22Rv1 (cell line): ENCODE results near the gene TRMT11.

Experiments used
- ZFX ChIP-seq: fragments of 450-650 bp; IDR thresholded peaks from 2 replicates; pipeline ENCODE4 v1.6.1; 2017; ENCODE audit warnings: antibody characterized with exemption, borderline replicate concordance
- TF ChIP-seq, protein P1 (sequence below): fragments of 450-650 bp; IDR thresholded peaks from 2 replicates; pipeline ENCODE4 v1.5.1; 2017; ENCODE audit warnings: mild to moderate bottlenecking

DNA sequence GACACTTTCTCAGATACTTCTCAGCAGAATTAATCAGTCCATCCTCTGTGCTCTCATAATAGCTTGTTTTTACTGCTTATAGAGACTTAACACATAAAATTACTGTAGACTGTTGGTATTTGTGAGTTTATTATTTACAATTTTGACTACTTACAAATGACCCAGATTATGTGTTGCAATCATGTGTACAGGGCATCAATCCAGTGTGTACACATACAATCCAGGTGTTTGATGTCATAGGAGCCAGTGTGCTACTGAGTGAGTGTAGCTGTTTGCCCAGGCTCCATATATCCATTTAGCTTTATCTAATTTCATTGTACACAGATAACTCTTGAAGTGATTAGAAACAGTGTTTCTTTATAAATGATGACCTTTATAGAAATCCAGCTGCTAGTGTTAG lies 31.3 kb downstream of the TRMT11 start:
- TF ChIP-seq, protein P1, sequence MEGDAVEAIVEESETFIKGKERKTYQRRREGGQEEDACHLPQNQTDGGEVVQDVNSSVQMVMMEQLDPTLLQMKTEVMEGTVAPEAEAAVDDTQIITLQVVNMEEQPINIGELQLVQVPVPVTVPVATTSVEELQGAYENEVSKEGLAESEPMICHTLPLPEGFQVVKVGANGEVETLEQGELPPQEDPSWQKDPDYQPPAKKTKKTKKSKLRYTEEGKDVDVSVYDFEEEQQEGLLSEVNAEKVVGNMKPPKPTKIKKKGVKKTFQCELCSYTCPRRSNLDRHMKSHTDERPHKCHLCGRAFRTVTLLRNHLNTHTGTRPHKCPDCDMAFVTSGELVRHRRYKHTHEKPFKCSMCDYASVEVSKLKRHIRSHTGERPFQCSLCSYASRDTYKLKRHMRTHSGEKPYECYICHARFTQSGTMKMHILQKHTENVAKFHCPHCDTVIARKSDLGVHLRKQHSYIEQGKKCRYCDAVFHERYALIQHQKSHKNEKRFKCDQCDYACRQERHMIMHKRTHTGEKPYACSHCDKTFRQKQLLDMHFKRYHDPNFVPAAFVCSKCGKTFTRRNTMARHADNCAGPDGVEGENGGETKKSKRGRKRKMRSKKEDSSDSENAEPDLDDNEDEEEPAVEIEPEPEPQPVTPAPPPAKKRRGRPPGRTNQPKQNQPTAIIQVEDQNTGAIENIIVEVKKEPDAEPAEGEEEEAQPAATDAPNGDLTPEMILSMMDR: no peak
- TF ChIP-seq ZFX: no peak
